SK-N-SH treated with all-trans-retinoic acid at 6 μM for 48 hours (cell line): ENCODE results near the gene CARD8.
"Not testable (repeated sequence)": the region's sequence is repeated elsewhere in the genome, so short reads cannot be mapped to it uniquely, and the experiment has no call there.

Source experiments
- BACH2 ChIP-seq: fragments of 250-450 bp; sonication (Bioruptor Pico); IDR thresholded peaks from 2 replicates; pipeline ENCODE4 v1.9.0; 2021; ENCODE audit warnings: mild to moderate bottlenecking, borderline replicate concordance
- CSDC2 ChIP-seq: fragments of 250-450 bp; sonication (Bioruptor Pico); IDR thresholded peaks from 2 replicates; pipeline ENCODE4 v1.5.0; 2020; ENCODE audit warnings: mild to moderate bottlenecking, moderate library complexity
- RARB ChIP-seq: fragments of 250-450 bp; sonication (Bioruptor Pico); IDR thresholded peaks from 2 replicates; pipeline ENCODE4 v1.8.0; 2021; ENCODE audit warnings: mild to moderate bottlenecking, moderate library complexity
- SNAI2 ChIP-seq: fragments of 250-450 bp; sonication (Bioruptor Pico); IDR thresholded peaks from 2 replicates; pipeline ENCODE4 v1.5.0; 2020; ENCODE audit warnings: mild to moderate bottlenecking, moderate library complexity
- TSHZ2 ChIP-seq: fragments of 250-450 bp; sonication (Bioruptor Pico); IDR thresholded peaks from 2 replicates; pipeline ENCODE4 v1.5.0; 2020; ENCODE audit warnings: mild to moderate bottlenecking, moderate library complexity
- ZFP30 ChIP-seq: fragments of 450-650 bp; formaldehyde crosslinking; IDR thresholded peaks from 2 replicates; pipeline ENCODE4 v1.5.0; 2022; ENCODE audit warnings: mild to moderate bottlenecking, moderate library complexity
- ZNF70 ChIP-seq: fragments of 450-650 bp; formaldehyde crosslinking; IDR thresholded peaks from 2 replicates; pipeline ENCODE4 v1.5.0; 2020; ENCODE audit warnings: mild to moderate bottlenecking, moderate library complexity
- ZNF8 ChIP-seq: fragments of 450-650 bp; formaldehyde crosslinking; IDR thresholded peaks from 2 replicates; pipeline ENCODE4 v1.5.0; 2020; ENCODE audit warnings: mild to moderate bottlenecking, moderate library complexity
- TF ChIP-seq, protein P1 (sequence below): fragments of 250-450 bp; sonication (Bioruptor Pico); IDR thresholded peaks from 2 replicates; pipeline ENCODE4 v1.8.0; 2020; ENCODE audit warnings: mild to moderate bottlenecking, moderate library complexity, borderline replicate concordance

GRCh38 chr19:48265326-48265725 is 9.6 kb upstream of the CARD8 start:
- TF ChIP-seq ZNF8; CSDC2; TSHZ2 (CRISPR knock-in tag); RARB (CRISPR knock-in tag); ZNF70 (CRISPR knock-in tag); SNAI2 (CRISPR knock-in tag); ZFP30 (CRISPR knock-in tag); BACH2 (CRISPR knock-in tag): not testable (repeated sequence)
- TF ChIP-seq, protein P1, sequence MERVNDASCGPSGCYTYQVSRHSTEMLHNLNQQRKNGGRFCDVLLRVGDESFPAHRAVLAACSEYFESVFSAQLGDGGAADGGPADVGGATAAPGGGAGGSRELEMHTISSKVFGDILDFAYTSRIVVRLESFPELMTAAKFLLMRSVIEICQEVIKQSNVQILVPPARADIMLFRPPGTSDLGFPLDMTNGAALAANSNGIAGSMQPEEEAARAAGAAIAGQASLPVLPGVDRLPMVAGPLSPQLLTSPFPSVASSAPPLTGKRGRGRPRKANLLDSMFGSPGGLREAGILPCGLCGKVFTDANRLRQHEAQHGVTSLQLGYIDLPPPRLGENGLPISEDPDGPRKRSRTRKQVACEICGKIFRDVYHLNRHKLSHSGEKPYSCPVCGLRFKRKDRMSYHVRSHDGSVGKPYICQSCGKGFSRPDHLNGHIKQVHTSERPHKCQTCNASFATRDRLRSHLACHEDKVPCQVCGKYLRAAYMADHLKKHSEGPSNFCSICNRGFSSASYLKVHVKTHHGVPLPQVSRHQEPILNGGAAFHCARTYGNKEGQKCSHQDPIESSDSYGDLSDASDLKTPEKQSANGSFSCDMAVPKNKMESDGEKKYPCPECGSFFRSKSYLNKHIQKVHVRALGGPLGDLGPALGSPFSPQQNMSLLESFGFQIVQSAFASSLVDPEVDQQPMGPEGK (CRISPR knock-in tag), result not testable (repeated sequence)
